PC-3 (cell line): ENCODE data around the gene OR6M1. TPM values are rescaled to one million over a fixed set of nuclear protein-coding genes. Genes with fewer than 3 reads are reported as not detected.

Experiments
- ATAC-seq: fragments of 200-7000 bp; cut with Tn5 transposase; 2 replicates; pipeline ENCODE4 v1.9.1; 2020; ENCODE audit warnings: mild to moderate bottlenecking, moderate library complexity
- BruUV-seq: library from RNA; stranded (reverse); fragments of 400-500 nt; replicated peaks from 2 replicates; lab custom pipeline; 2021; lab: Mats Ljungman, UMichigan
- CTCF ChIA-PET: fragments of 300-600 bp; sonication (Branson Sonifier 250); formaldehyde crosslinking; loops from one replicate; lab custom pipeline; 2022; ENCODE audit warnings: antibody characterized with exemption; lab: Charles Lee
- POLR2A ChIA-PET: fragments of 300-600 bp; sonication (Branson Sonifier 250); formaldehyde crosslinking; loops from one replicate; lab custom pipeline; 2022; ENCODE audit warnings: antibody characterized with exemption; ENCODE audit not compliant: unreplicated experiment; lab: Charles Lee
- DNase-seq: peaks from one replicate; pipeline ENCODE4 v3.0.0-alpha.2; 2015
- H2AFZ ChIP-seq: fragments of 300-600 bp; sonication (generic); 2 replicates; pipeline ENCODE4 v1.6.0; 2016; ENCODE audit warnings: antibody characterized with exemption, low read length
- H3F3A ChIP-seq: fragments of 300-600 bp; sonication (generic); one replicate; pipeline ENCODE4 v1.6.0; 2017; ENCODE audit warnings: antibody characterized with exemption, low read length, control low read depth, mild to moderate bottlenecking; ENCODE audit not compliant: unreplicated experiment
- H3K27ac ChIP-seq: fragments of 300-600 bp; sonication (generic); 2 replicates; pipeline ENCODE4 v1.5.1; 2016; ENCODE audit warnings: mild to moderate bottlenecking, low read length
- H3K27me3 ChIP-seq: fragments of 300-600 bp; sonication (generic); 2 replicates; pipeline ENCODE4 v1.6.1; 2016; ENCODE audit warnings: low read length, mixed read lengths
- H3K36me3 ChIP-seq: fragments of 300-600 bp; sonication (generic); 2 replicates; pipeline ENCODE4 v1.6.1; 2016; ENCODE audit warnings: low read depth, mixed run types, low read length, mixed read lengths
- H3K4me1 ChIP-seq: fragments of 300-600 bp; sonication (generic); 2 replicates; pipeline ENCODE4 v1.5.1; 2016; ENCODE audit warnings: low read length; ENCODE audit not compliant: insufficient read depth
- H3K4me2 ChIP-seq: fragments of 300-600 bp; sonication (generic); 2 replicates; pipeline ENCODE4 v1.6.0; 2016; ENCODE audit warnings: low read length
- H3K4me3 ChIP-seq: fragments of 300-600 bp; sonication (generic); 2 replicates; pipeline ENCODE4 v1.5.1; 2016; ENCODE audit warnings: mild to moderate bottlenecking, low read length, mixed read lengths
- H3K79me2 ChIP-seq: fragments of 300-600 bp; sonication (generic); 2 replicates; pipeline ENCODE4 v1.6.1; 2017; ENCODE audit warnings: low read length, mixed read lengths
- H3K9ac ChIP-seq: fragments of 300-600 bp; sonication (generic); 2 replicates; pipeline ENCODE4 v1.6.0; 2016; ENCODE audit warnings: mild to moderate bottlenecking, low read length
- H3K9me2 ChIP-seq: fragments of 300-600 bp; sonication (generic); replicated peaks from 2 replicates; pipeline ENCODE4 v1.6.1; 2016; ENCODE audit warnings: mixed run types, low read length, mixed read lengths
- H3K9me3 ChIP-seq: fragments of 300-600 bp; sonication (generic); 2 replicates; pipeline ENCODE4 v1.6.1; 2016; ENCODE audit warnings: low read length, mixed read lengths
- H4K20me1 ChIP-seq: fragments of 300-600 bp; sonication (generic); 2 replicates; pipeline ENCODE4 v1.6.1; 2016; ENCODE audit warnings: low read length, mixed read lengths
- CTCF ChIP-seq: fragments of 300-600 bp; sonication (generic); conservative IDR thresholded peaks from 2 replicates; pipeline ENCODE4 v1.5.1; 2017; ENCODE audit warnings: antibody characterized with exemption, low read depth, mild to moderate bottlenecking, low read length
- EZH2 ChIP-seq: fragments of 300-600 bp; sonication (generic); IDR thresholded peaks from one replicate; pipeline ENCODE4 v1.6.1; 2017; ENCODE audit warnings: antibody characterized with exemption, mild to moderate bottlenecking, low read length; ENCODE audit not compliant: unreplicated experiment
- EZH2phosphoT487 ChIP-seq: fragments of 300-600 bp; sonication (generic); IDR thresholded peaks from 2 replicates; pipeline ENCODE4 v1.6.1; 2018; ENCODE audit warnings: mild to moderate bottlenecking, antibody characterized with exemption, low read length, borderline replicate concordance
- intact Hi-C: fragments of 100-400 bp; cut with micrococcal nuclease; formaldehyde crosslinking; loops from 2 replicates; pipeline ENCODE4 v1.9.0; 2023
- total RNA-seq: library from RNA; depleted of rRNA; stranded (reverse); fragments of >200 nt; gene quantifications from 2 replicates; pipeline ENCODE4 v1.2.3, GENCODE V29; 2014

Gene OR6M1
- total RNA-seq, 1 experiment from 2014 or later, result not detected

- ATAC-seq (no peak), DNase-seq (no peak)
- Histone ChIP-seq H3K4me1 (no peaks in the 10 kb centered on the region), H3K79me2 (no peaks in the 10 kb centered on the region), H4K20me1 (no peaks in the 10 kb centered on the region), H3K4me3 (no peak overlapping the region), H2AFZ (no peak overlapping the region), H3K36me3 (no peaks in the 10 kb centered on the region), H3K9ac (no peak overlapping the region), H3K9me3 (no peaks in the 10 kb centered on the region), H3K27me3 (peaks cover 56% of the 10 kb centered on the region), H3K27ac (no peak overlapping the region), H3K4me2 (no peak overlapping the region), H3K9me2 (no peaks in the 10 kb centered on the region), H3F3A (no peaks in the 10 kb centered on the region)
- ChIA-PET POLR2A (no interaction called here), CTCF (interaction anchor here (0.6 kb wide), 1 partner anchor 297 kb away, joined by 3 read pairs; no protein-coding TSS in a partner anchor)
- BruUV-seq, result no TSS peak
- no peak for TF ChIP-seq EZH2phosphoT487
- intact Hi-C loops, result no loop called here
Observed at GRCh38 chr11:123773026-123773425, 33.1 kb downstream of the OR6M1 start.

GRCh38 chr11:123771664-123772063 is 34.5 kb downstream of the OR6M1 start:
- CTCF ChIA-PET, result no interaction called here
- POLR2A ChIA-PET, result no interaction called here
- Histone ChIP-seq H3K9me2 (no peaks in the 10 kb centered on the region), H3K9ac (no peak overlapping the region), H3K4me1 (no peaks in the 10 kb centered on the region), H3K4me3 (no peak overlapping the region), H2AFZ (no peak overlapping the region), H3K9me3 (no peaks in the 10 kb centered on the region), H3F3A (no peaks in the 10 kb centered on the region), H4K20me1 (no peaks in the 10 kb centered on the region), H3K27me3 (peaks cover 54% of the 10 kb centered on the region), H3K79me2 (no peaks in the 10 kb centered on the region), H3K27ac (no peak overlapping the region), H3K36me3 (no peaks in the 10 kb centered on the region), H3K4me2 (no peak overlapping the region)
- intact Hi-C loops, result no loop called here
- no peak for DNase-seq
- ATAC-seq, result no peak
- no TSS peak for BruUV-seq
- TF ChIP-seq EZH2phosphoT487, result no peak
- TF ChIP-seq CTCF, result no peak

GRCh38 chr11:123770712-123771111 is 35.4 kb downstream of the OR6M1 start:
- ChIA-PET POLR2A (no interaction called here), CTCF (no interaction called here)
- H3K36me3 ChIP-seq, result no peaks in the 10 kb centered on the region
- DNase-seq, result no peak
- intact Hi-C loops, result no loop called here
- no peaks in the 10 kb centered on the region for H3K9me3 ChIP-seq
- no peak overlapping the region for H3K9ac ChIP-seq
- BruUV-seq, result no TSS peak
- no peak for ATAC-seq
- no peaks in the 10 kb centered on the region for H3K4me1 ChIP-seq
- H3K27ac ChIP-seq, result no peak overlapping the region
- no peak overlapping the region for H3K4me2 ChIP-seq
- no peaks in the 10 kb centered on the region for H3K9me2 ChIP-seq
- no peaks in the 10 kb centered on the region for H3K79me2 ChIP-seq
- H3K4me3 ChIP-seq, result no peak overlapping the region
- H2AFZ ChIP-seq, result no peak overlapping the region
- no peaks in the 10 kb centered on the region for H3F3A ChIP-seq
- peaks cover 51% of the 10 kb centered on the region for H3K27me3 ChIP-seq
- no peak for TF ChIP-seq CTCF
- TF ChIP-seq EZH2, result no peak
- TF ChIP-seq EZH2phosphoT487, result no peak
- no peaks in the 10 kb centered on the region for H4K20me1 ChIP-seq
